AG09309 (cell line): ENCODE data around the gene PER3.
A peak's percentile ranks its signal among the peaks of the same experiment; 100 is the strongest.

Experiments
- DNase-seq: peaks from one replicate; pipeline ENCODE4 v3.0.0-alpha.2; 2010; ENCODE audit warnings: low read depth
- H3K4me3 ChIP-seq: 2 replicates; pipeline ENCODE4 v1.5.1; 2011; ENCODE audit warnings: mild to moderate bottlenecking, low read depth, low read length, moderate library complexity; ENCODE audit not compliant: control insufficient read depth
- CTCF ChIP-seq: IDR thresholded peaks from 2 replicates; pipeline ENCODE4 v1.5.1; 2011; ENCODE audit warnings: mild to moderate bottlenecking, low read depth, low read length, inconsistent platforms; ENCODE audit not compliant: insufficient read depth, control insufficient read depth; ENCODE audit errors: missing control alignments

PER3 gene

DNA sequence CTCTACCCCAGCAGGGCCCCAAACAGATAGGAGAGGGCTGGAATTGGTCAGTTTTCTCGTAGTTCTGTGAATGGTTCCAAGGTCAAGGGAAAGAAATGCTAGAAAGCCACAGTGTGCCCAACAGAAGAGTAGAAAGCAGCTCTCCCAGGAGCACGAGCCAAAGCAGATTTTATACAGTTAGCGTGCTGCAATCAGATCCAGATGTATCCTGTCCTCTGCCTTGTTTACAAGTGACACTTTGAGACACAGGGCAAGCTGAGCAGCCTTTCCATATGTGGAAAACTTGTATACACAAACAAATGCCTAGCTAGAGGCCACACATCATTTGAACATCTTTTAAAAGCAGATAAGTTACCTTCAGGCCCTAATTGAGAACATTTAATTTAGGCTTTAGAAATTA lies 6.5 kb upstream of the PER3 start:
- DNase-seq, result no peak
- no peak overlapping the region for H3K4me3 ChIP-seq
- TF ChIP-seq CTCF, result no peak

GRCh38 chr1:7778133-7778628 lies 5.9 kb upstream of the PER3 start:
- no peak for TF ChIP-seq CTCF
- H3K4me3 ChIP-seq, result no peak overlapping the region
- DNase-seq, result no peak

- DNase-seq, result no peak
- TF ChIP-seq CTCF, result no peak
- H3K4me3 ChIP-seq, result no peak overlapping the region
Observed at GRCh38 chr1:7780976-7781375, 3.1 kb upstream of the PER3 start.

GRCh38 chr1:7781501-7781900 lies 2.6 kb upstream of the PER3 start:
- no peak for TF ChIP-seq CTCF
- no peak for DNase-seq
- H3K4me3 ChIP-seq, result no peak overlapping the region

- DNase-seq, result no peak
- H3K4me3 ChIP-seq, result no peak overlapping the region
- no peak for TF ChIP-seq CTCF
Observed at GRCh38 chr1:7781923-7782495, 2.1 kb upstream of the PER3 start.

- DNase-seq, result no peak
- H3K4me3 ChIP-seq, result peak overlapping the region; percentile 65
- no peak for TF ChIP-seq CTCF
Observed at GRCh38 chr1:7783178-7783711, 846 bp upstream of the PER3 start.
